IPS DF 6.9 (cell line): Measurements from ENCODE around the gene VWA1.

Source experiments
- DNase-seq: peaks from one replicate; pipeline ENCODE4 v3.0.0-alpha.2; 2013; ENCODE audit warnings: low read depth, low spot score
- H3K27ac ChIP-seq: one replicate; pipeline ENCODE4 v1.5.1; 2013; ENCODE audit warnings: low read length, control low read depth
- H3K27me3 ChIP-seq: 2 replicates; pipeline ENCODE4 v1.6.1; 2013; ENCODE audit warnings: mild to moderate bottlenecking, low read length; ENCODE audit not compliant: control insufficient read depth, insufficient read depth
- H3K36me3 ChIP-seq: 2 replicates; pipeline ENCODE4 v1.6.1; 2013; ENCODE audit warnings: low read length; ENCODE audit not compliant: control insufficient read depth, insufficient read depth
- H3K4me1 ChIP-seq: 2 replicates; pipeline ENCODE4 v1.6.1; 2013; ENCODE audit warnings: low read length; ENCODE audit not compliant: control insufficient read depth, insufficient read depth
- H3K4me3 ChIP-seq: 2 replicates; pipeline ENCODE4 v1.5.1; 2013; ENCODE audit warnings: mild to moderate bottlenecking, low read length
- H3K9me3 ChIP-seq: 2 replicates; pipeline ENCODE4 v1.6.1; 2013; ENCODE audit warnings: low read length, inconsistent platforms; ENCODE audit not compliant: control insufficient read depth, insufficient read depth
- WGBS: extraction: QIAGEN DNeasy Blood & Tissue Kit; methylation state at CpG from one replicate; pipeline ENCODE4 v1.1.7; 2013; ENCODE audit warnings: mixed read lengths, missing lambda C conversion rate; ENCODE audit not compliant: insufficient read length, insufficient coverage; 5-methylcytosine and 5-hydroxymethylcytosine counted together

The VWA1 gene

GRCh38 chr1:1435106-1435903 is at the start of gene VWA1:
TSS of gene VWA1 (plus strand) at chr1:1435690. CDS start at chr1:1435749, 59 bp downstream.
- Histone ChIP-seq H3K36me3 (peaks cover 3% of the 10 kb centered on the region; the same call in 1 of the 2 replicates), H3K4me1 (peaks cover 27% of the 10 kb centered on the region), H3K27ac (no peak within 1 kb of the TSS), H3K4me3 (peak within 1 kb of the TSS; percentile 41), H3K27me3 (no peaks in the 10 kb centered on the region), H3K9me3 (no peaks in the 10 kb centered on the region)
- no peak for DNase-seq
- no CpG with 5 or more reads among the region's 89 CpGs for WGBS

DNA sequence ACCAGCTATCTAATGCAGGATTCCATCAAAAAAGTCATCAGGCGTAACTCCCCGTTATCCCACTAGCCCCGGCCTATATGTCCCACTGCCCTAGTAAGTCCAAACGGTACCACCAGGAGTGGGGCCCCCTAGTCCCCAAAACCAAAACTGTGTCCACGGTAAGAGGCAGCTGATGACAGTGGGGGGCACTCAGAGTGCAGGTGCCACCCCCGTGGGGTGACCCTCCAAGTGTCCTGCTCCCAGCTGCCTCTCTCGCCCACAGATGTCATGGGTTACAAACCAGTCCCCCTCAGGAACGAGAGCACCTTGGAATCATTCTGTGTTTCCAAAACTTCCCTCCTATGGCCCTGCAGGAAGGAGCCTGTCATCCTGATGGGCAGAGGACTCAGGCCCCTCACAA is 49.6 kb upstream of the VWA1 start:
- Histone ChIP-seq H3K4me1 (no peaks in the 10 kb centered on the region), H3K36me3 (peaks cover 48% of the 10 kb centered on the region), H3K9me3 (no peaks in the 10 kb centered on the region), H3K27ac (no peak overlapping the region), H3K4me3 (no peak overlapping the region), H3K27me3 (no peaks in the 10 kb centered on the region)
- DNase-seq: no peak
- no CpG with 5 or more reads among the region's 8 CpGs for WGBS

DNA sequence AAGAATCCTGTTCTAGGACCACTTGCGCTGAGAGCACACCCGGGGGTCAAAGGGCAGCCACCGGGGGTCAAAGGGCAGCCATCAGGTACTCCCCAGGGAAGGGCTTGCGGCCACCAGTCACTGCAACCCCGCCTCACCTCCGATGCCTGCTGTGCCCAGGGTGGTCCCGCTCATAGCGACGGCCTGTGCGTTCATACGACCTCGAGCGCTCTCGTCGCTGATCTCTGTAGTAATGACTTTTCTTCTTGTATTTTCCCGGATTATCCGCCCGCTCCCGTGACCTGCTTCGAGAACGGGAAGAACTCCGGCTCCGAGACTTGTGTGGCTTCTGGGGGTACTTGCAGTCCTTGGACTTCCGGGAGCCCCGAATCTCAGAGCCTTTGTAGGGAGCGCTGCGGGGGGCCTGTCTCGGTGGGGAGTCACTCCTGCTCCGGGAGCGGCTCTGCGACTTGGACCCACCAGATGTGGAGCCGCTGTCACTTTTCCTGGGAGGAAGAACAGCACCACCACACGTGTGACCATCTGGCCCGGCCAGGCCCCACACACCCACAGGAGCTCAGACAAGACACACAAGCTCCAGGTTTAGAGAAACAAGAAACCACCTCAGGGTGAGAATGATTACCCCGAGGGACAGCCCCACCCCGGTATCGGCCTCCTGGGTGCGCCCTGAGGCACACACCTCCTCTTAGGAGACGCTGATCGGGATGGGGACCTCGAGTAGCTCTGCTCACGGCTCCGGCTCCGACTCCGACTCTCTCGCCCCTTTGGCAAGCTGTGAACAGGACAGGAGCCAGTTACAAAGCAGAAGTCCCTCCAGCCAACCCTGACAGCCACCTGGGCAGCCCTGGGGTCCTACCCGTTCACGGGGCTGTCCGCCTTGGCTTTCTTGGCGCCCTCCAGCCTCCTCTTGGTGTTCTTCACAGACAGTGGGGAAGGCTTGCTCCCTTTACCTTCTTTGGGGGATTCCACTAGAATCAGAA is 48.1 kb upstream of the VWA1 start:
- Histone ChIP-seq H3K4me1 (no peaks in the 10 kb centered on the region), H3K9me3 (no peaks in the 10 kb centered on the region), H3K36me3 (peaks cover 53% of the 10 kb centered on the region), H3K27ac (no peak overlapping the region), H3K4me3 (no peak overlapping the region), H3K27me3 (no peaks in the 10 kb centered on the region)
- DNase-seq: no peak
- no CpG with 5 or more reads among the region's 50 CpGs for WGBS

DNA sequence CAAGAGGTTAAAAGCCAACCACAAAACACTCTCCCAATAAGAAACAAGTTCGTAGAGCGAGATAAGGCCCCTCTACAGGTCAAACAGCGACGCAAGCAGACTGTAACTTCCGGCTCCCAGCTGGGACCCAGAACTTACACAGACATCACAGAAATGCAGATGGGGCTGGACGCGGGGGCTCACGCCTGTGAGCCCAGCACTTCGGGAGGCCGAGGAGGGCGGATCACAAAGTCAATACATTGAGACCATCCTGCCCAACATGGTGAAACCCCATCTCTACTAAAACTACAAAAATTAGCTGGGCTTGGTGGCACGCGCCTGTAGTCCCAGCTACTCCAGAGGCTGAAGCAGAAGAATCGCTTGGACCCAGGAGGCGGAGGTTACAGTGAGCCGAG is 47.4 kb upstream of the VWA1 start:
- Histone ChIP-seq H3K4me1 (no peaks in the 10 kb centered on the region), H3K36me3 (peaks cover 59% of the 10 kb centered on the region), H3K27me3 (no peaks in the 10 kb centered on the region), H3K9me3 (no peaks in the 10 kb centered on the region), H3K4me3 (no peak overlapping the region), H3K27ac (no peak overlapping the region)
- WGBS: no CpG with 5 or more reads among the region's 16 CpGs
- DNase-seq: no peak

DNA sequence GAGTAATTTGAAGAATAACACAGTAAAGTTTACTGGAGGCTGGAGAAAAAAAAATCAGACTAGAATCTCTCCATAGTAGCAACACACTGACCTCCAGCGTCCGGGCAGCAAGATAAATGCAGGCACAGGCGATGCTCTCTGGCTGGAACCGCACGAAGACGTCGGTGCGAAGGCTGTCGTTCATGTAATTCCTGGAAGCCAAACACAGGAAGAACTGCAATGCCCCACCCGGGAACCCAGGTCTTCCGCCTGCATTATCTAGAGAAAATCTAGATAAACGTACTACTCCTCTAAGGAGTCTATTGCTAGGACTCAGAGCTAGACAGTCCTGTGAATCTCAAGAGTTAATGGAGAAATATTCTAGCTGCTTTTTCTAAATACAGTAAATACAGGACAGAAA is 44.8 kb upstream of the VWA1 start:
- H3K4me3 ChIP-seq: no peak overlapping the region
- H3K36me3 ChIP-seq: peaks cover 75% of the 10 kb centered on the region
- H3K27ac ChIP-seq: no peak overlapping the region
- no peaks in the 10 kb centered on the region for H3K27me3 ChIP-seq
- no peaks in the 10 kb centered on the region for H3K4me1 ChIP-seq
- H3K9me3 ChIP-seq: no peaks in the 10 kb centered on the region
- no peak for DNase-seq
- WGBS: no CpG with 5 or more reads among the region's 12 CpGs

DNA sequence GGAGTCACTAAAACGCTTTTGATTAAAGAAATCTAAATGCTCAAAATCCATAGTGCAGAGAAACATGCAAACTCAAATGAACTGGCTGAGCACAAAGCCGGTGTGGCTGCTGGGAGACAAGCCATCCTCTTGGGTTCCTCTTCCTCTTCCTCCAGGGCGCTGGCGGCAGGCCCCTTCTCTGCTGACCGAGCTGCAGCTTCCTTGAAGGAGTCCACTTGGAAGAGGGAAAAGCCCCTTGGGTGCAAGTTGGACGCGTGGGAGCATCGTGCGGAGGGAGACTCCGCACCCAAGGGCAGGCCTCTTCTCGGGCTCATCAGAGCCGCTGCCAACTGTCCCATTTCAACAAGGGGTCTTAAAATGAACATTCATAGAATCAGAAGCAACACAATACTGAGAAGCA is 44.3 kb upstream of the VWA1 start:
- Histone ChIP-seq H3K4me1 (no peaks in the 10 kb centered on the region), H3K27me3 (no peaks in the 10 kb centered on the region), H3K9me3 (no peaks in the 10 kb centered on the region), H3K4me3 (no peak overlapping the region), H3K27ac (no peak overlapping the region), H3K36me3 (peaks cover 70% of the 10 kb centered on the region)
- no CpG with 5 or more reads among the region's 12 CpGs for WGBS
- DNase-seq: no peak

GRCh38 chr1:1393014-1393413 is 42.5 kb upstream of the VWA1 start:
- no CpG with 5 or more reads among the region's 4 CpGs for WGBS
- Histone ChIP-seq H3K36me3 (peaks cover 57% of the 10 kb centered on the region), H3K27me3 (no peaks in the 10 kb centered on the region), H3K27ac (no peak overlapping the region), H3K9me3 (no peaks in the 10 kb centered on the region), H3K4me3 (no peak overlapping the region), H3K4me1 (no peaks in the 10 kb centered on the region)
- DNase-seq: no peak

DNA sequence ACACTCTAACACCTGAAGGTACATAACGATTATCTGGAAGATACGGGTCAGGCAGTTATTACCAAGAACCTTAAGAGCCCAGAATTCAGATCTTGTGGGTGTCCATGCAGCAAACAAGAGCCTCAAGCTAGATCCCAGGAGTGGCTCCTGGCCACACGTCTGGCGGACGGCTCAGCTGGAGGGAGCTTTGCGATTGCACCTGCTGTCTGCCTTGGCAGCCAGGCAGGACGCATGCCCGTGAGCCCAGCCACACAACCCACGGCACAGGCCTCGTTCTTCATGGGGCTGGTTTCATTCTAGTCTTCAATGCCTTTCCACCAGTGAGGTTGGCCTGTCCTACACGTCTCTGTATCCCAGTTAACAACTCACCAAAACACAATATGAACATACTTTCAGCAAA is 42.1 kb upstream of the VWA1 start:
- H3K27me3 ChIP-seq: no peaks in the 10 kb centered on the region
- no peak overlapping the region for H3K27ac ChIP-seq
- peaks cover 53% of the 10 kb centered on the region for H3K36me3 ChIP-seq
- no peak overlapping the region for H3K4me3 ChIP-seq
- DNase-seq: no peak
- no CpG with 5 or more reads among the region's 11 CpGs for WGBS
- H3K9me3 ChIP-seq: no peaks in the 10 kb centered on the region
- H3K4me1 ChIP-seq: no peaks in the 10 kb centered on the region

GRCh38 chr1:1394116-1394515 is 41.4 kb upstream of the VWA1 start:
- Histone ChIP-seq H3K27me3 (no peaks in the 10 kb centered on the region), H3K9me3 (no peaks in the 10 kb centered on the region), H3K27ac (no peak overlapping the region), H3K36me3 (peaks cover 52% of the 10 kb centered on the region), H3K4me3 (no peak overlapping the region), H3K4me1 (no peaks in the 10 kb centered on the region)
- WGBS: no CpG with 5 or more reads among the region's 7 CpGs
- no peak for DNase-seq

DNA sequence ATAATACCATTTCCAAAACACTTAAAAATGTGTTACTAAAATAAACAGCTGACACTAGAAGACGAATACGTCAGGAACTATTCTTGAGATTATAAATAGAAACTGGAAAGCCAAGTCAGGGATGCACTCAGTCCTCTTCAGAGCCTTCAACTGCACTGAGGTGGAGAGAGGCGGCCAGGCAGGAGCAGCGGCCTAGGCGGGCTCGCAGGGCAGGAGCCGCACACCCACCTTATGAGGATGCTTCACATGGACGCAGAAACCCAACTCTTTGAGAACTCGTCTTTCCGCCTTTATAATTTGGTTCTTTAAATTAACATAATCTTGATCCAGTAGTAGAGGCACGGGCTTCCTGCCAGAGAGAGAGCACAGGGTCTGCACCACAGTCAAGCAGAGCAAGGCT is 40.3 kb upstream of the VWA1 start:
- DNase-seq: no peak
- no peaks in the 10 kb centered on the region for H3K27me3 ChIP-seq
- WGBS: no CpG with 5 or more reads among the region's 11 CpGs
- H3K36me3 ChIP-seq: peaks cover 42% of the 10 kb centered on the region
- H3K4me3 ChIP-seq: no peak overlapping the region
- H3K4me1 ChIP-seq: 0 out of 2 replicates have a peak, but pooled peaks cover 1% of the 10 kb centered on the region
- H3K9me3 ChIP-seq: no peaks in the 10 kb centered on the region
- no peak overlapping the region for H3K27ac ChIP-seq
